PC-9 (cell line): ENCODE data around the gene WFDC2. TPM values are rescaled to one million over a fixed set of nuclear protein-coding genes. Genes with fewer than 3 reads are reported as not detected.

ENCODE experiments used
- BruUV-seq: library from RNA; stranded (reverse); fragments of 400-500 nt; replicated peaks from 2 replicates; lab custom pipeline; 2021; lab: Mats Ljungman, UMichigan
- CTCF ChIA-PET: fragments of 300-600 bp; sonication (Branson Sonifier 250); formaldehyde crosslinking; loops from one replicate; lab custom pipeline; 2022; ENCODE audit warnings: antibody characterized with exemption; lab: Charles Lee
- POLR2A ChIA-PET: fragments of 300-600 bp; sonication (Branson Sonifier 250); formaldehyde crosslinking; loops from one replicate; lab custom pipeline; 2022; ENCODE audit warnings: antibody characterized with exemption; ENCODE audit not compliant: unreplicated experiment; lab: Charles Lee
- DNase-seq, 2 experiments: peaks; one replicate each; pipeline versions ENCODE4 v3.0.0 to v3.0.0-alpha.2; 2015 to 2022; ENCODE audit warnings: mixed read lengths in 1 of 2
- H2AFZ ChIP-seq: fragments of 200-600 bp; sonication (generic); 2 replicates; pipeline ENCODE4 v1.8.1; 2017; ENCODE audit warnings: antibody characterized with exemption
- H3F3A ChIP-seq: fragments of 200-600 bp; sonication (generic); 2 replicates; pipeline ENCODE4 v1.8.1; 2017; ENCODE audit warnings: antibody characterized with exemption, mild to moderate bottlenecking, low read depth; ENCODE audit not compliant: insufficient read depth
- H3K27ac ChIP-seq: fragments of 200-600 bp; sonication (generic); 2 replicates; pipeline ENCODE4 v1.6.1; 2016; ENCODE audit warnings: mixed run types
- H3K27me3 ChIP-seq: fragments of 200-600 bp; sonication (generic); 2 replicates; pipeline ENCODE4 v1.6.1; 2016; ENCODE audit warnings: low read depth, mixed run types; ENCODE audit not compliant: insufficient read depth
- H3K36me3 ChIP-seq: fragments of 200-600 bp; sonication (generic); 2 replicates; pipeline ENCODE4 v1.6.1; 2016; ENCODE audit warnings: low read depth, mixed run types
- H3K4me1 ChIP-seq: fragments of 200-600 bp; sonication (generic); replicated peaks from 2 replicates; pipeline ENCODE4 v1.6.1; 2016; ENCODE audit warnings: mixed run types; ENCODE audit not compliant: insufficient read depth
- H3K4me2 ChIP-seq: fragments of 200-600 bp; sonication (generic); 2 replicates; pipeline ENCODE4 v1.6.1; 2017; ENCODE audit warnings: mixed run types
- H3K4me3 ChIP-seq: fragments of 200-600 bp; sonication (generic); 2 replicates; pipeline ENCODE4 v1.6.1; 2016; ENCODE audit warnings: mixed run types
- H3K79me2 ChIP-seq: fragments of 200-600 bp; sonication (generic); 2 replicates; pipeline ENCODE4 v1.6.1; 2017; ENCODE audit warnings: low read depth, mixed run types
- H3K9me2 ChIP-seq: fragments of 200-600 bp; sonication (generic); 2 replicates; pipeline ENCODE4 v1.8.1; 2017; ENCODE audit warnings: mild to moderate bottlenecking; ENCODE audit not compliant: insufficient read depth
- H3K9me3 ChIP-seq: fragments of 200-600 bp; sonication (generic); 2 replicates; pipeline ENCODE4 v1.8.1; 2016; ENCODE audit warnings: low read depth; ENCODE audit not compliant: insufficient read depth
- H4K20me1 ChIP-seq: fragments of 200-600 bp; sonication (generic); 2 replicates; pipeline ENCODE4 v1.8.1; 2017; ENCODE audit not compliant: insufficient read depth
- CTCF ChIP-seq: fragments of 200-600 bp; sonication (generic); conservative IDR thresholded peaks from 2 replicates; pipeline ENCODE4 v1.6.1; 2017; ENCODE audit warnings: mixed run types, antibody characterized with exemption, mild to moderate bottlenecking, moderate library complexity
- EZH2 ChIP-seq: fragments of 200-600 bp; sonication (generic); IDR thresholded peaks from 2 replicates; pipeline ENCODE4 v1.8.0; 2017; ENCODE audit warnings: antibody characterized with exemption, low read depth
- intact Hi-C: fragments of 100-400 bp; cut with micrococcal nuclease; formaldehyde crosslinking; loops from one replicate; pipeline ENCODE4 v1.10.0; 2022; ENCODE audit not compliant: unreplicated experiment
- total RNA-seq: library from RNA; stranded (reverse); gene quantifications from 2 replicates; pipeline ENCODE4 v1.2.3, GENCODE V29; 2021

WFDC2 gene
- total RNA-seq, 1 experiment from 2014 or later: 159 TPM

- no TSS peak for BruUV-seq
- no peaks in the 10 kb centered on the region for H3K9me3 ChIP-seq
- no peaks in the 10 kb centered on the region; the same call in 1 of the 2 replicates for H3F3A ChIP-seq
- H3K27ac ChIP-seq: no peak overlapping the region
- no peaks in the 10 kb centered on the region for H3K9me2 ChIP-seq
- H2AFZ ChIP-seq: no peak overlapping the region
- H3K4me2 ChIP-seq: no peak overlapping the region
- TF ChIP-seq EZH2: no peak
- peak; percentile 21; the same call in 1 of the 2 replicates for TF ChIP-seq CTCF
- ChIA-PET POLR2A (no interaction called here), CTCF (no interaction called here)
- no peaks in the 10 kb centered on the region for H4K20me1 ChIP-seq
- H3K27me3 ChIP-seq: no peaks in the 10 kb centered on the region
- no peak overlapping the region for H3K4me3 ChIP-seq
- DNase-seq: no peak
- no peaks in the 10 kb centered on the region for H3K36me3 ChIP-seq
- H3K79me2 ChIP-seq: no peaks in the 10 kb centered on the region
- intact Hi-C loops: no loop called here
- peaks cover 17% of the 10 kb centered on the region for H3K4me1 ChIP-seq
Observed at GRCh38 chr20:45487231-45487635, 17.7 kb downstream of the WFDC2 start.

GRCh38 chr20:45489083-45489531, 19.6 kb downstream of the WFDC2 start:
- no peak overlapping the region for H3K4me3 ChIP-seq
- peaks cover 17% of the 10 kb centered on the region for H3K4me1 ChIP-seq
- no peaks in the 10 kb centered on the region for H3K36me3 ChIP-seq
- peak overlapping the region; percentile 80 for H3K27ac ChIP-seq
- no peaks in the 10 kb centered on the region for H3K9me3 ChIP-seq
- BruUV-seq: no TSS peak
- ChIA-PET POLR2A (no interaction called here), CTCF (no interaction called here)
- H3K4me2 ChIP-seq: peak overlapping the region; percentile 45
- no peak for TF ChIP-seq CTCF
- TF ChIP-seq EZH2: no peak
- H3K9me2 ChIP-seq: no peaks in the 10 kb centered on the region
- peaks cover 2% of the 10 kb centered on the region; the same call in 1 of the 2 replicates for H3F3A ChIP-seq
- H4K20me1 ChIP-seq: no peaks in the 10 kb centered on the region
- DNase-seq: peak; percentile 63 to 90
- H3K79me2 ChIP-seq: no peaks in the 10 kb centered on the region
- no peaks in the 10 kb centered on the region for H3K27me3 ChIP-seq
- 0 out of 2 replicates have a peak overlapping the region, but pooled peaks have one; percentile 27 for H2AFZ ChIP-seq
- intact Hi-C loops: loop anchor here (1.0 kb wide), 1 partner anchor 18 kb away; no protein-coding TSS in a partner anchor

GRCh38 chr20:45495501-45495941, 26.0 kb downstream of the WFDC2 start:
- Histone ChIP-seq H3K4me2 (no peak overlapping the region), H3K4me3 (no peak overlapping the region), H3K27ac (no peak overlapping the region), H3F3A (peaks cover 4% of the 10 kb centered on the region; the same call in 1 of the 2 replicates), H2AFZ (no peak overlapping the region), H3K79me2 (no peaks in the 10 kb centered on the region), H3K4me1 (no peaks in the 10 kb centered on the region), H4K20me1 (no peaks in the 10 kb centered on the region), H3K27me3 (no peaks in the 10 kb centered on the region), H3K36me3 (no peaks in the 10 kb centered on the region), H3K9me2 (no peaks in the 10 kb centered on the region), H3K9me3 (no peaks in the 10 kb centered on the region)
- intact Hi-C loops: no loop called here
- CTCF ChIA-PET: no interaction called here
- POLR2A ChIA-PET: no interaction called here
- TF ChIP-seq CTCF (no peak), EZH2 (no peak)
- DNase-seq: no peak
- no TSS peak for BruUV-seq
